A549 (cell line): ENCODE data around the gene PPIP5K2.

Source experiments
- CEBPB ChIP-seq, 2 experiments: fragments of >200 bp in 1 of 2; sonication (Bioruptor Twin) in 1 of 2; formaldehyde crosslinking in 1 of 2; IDR thresholded peaks; 2 replicates each; pipeline ENCODE4 v1.6.1; 2012 to 2016
- EP300 ChIP-seq, 2 experiments: fragments of >200 bp; sonication (Bioruptor Twin); formaldehyde crosslinking; IDR thresholded peaks; 2 replicates in 1 of 2; 3 replicates in 1 of 2; pipeline ENCODE4 v1.6.1; 2016 to 2017
- KDM1A ChIP-seq: fragments of 200-600 bp; sonication (generic); IDR thresholded peaks from 2 replicates; pipeline ENCODE4 v1.6.1; 2016; ENCODE audit warnings: low read depth, mild to moderate bottlenecking
- MAFK ChIP-seq: fragments of 450-650 bp; IDR thresholded peaks from 2 replicates; pipeline ENCODE4 v1.6.1; 2014; ENCODE audit not compliant: partially characterized antibody
- MYC ChIP-seq: IDR thresholded peaks from 2 replicates; pipeline ENCODE4 v1.6.1; 2012; ENCODE audit warnings: mild to moderate bottlenecking, inconsistent platforms, low read length, improper control_type of control experiment, borderline replicate concordance
- POLR2A ChIP-seq: IDR thresholded peaks from 2 replicates; pipeline ENCODE4 v1.6.1; 2012; ENCODE audit warnings: mild to moderate bottlenecking, low read length
- RCOR1 ChIP-seq: fragments of 150-350 bp; IDR thresholded peaks from 2 replicates; pipeline ENCODE4 v1.6.1; 2014; ENCODE audit warnings: antibody characterized with exemption, low read length, low read depth
- TF ChIP-seq, protein P1 (sequence below): IDR thresholded peaks from 2 replicates; pipeline ENCODE4 v1.6.1; 2012
- TF ChIP-seq, protein P2 (sequence below): fragments of 450-650 bp; IDR thresholded peaks from 2 replicates; pipeline ENCODE4 v1.6.1; 2014; ENCODE audit warnings: antibody characterized with exemption
- TF ChIP-seq, protein P3 (sequence below): fragments of >200 bp; sonication (Bioruptor Twin); formaldehyde crosslinking; IDR thresholded peaks from 3 replicates; pipeline ENCODE4 v1.5.1; 2016
- TF ChIP-seq, protein P4 (sequence below): IDR thresholded peaks from 2 replicates; pipeline ENCODE4 v1.6.1; 2012; ENCODE audit warnings: low read depth, borderline replicate concordance

DNA sequence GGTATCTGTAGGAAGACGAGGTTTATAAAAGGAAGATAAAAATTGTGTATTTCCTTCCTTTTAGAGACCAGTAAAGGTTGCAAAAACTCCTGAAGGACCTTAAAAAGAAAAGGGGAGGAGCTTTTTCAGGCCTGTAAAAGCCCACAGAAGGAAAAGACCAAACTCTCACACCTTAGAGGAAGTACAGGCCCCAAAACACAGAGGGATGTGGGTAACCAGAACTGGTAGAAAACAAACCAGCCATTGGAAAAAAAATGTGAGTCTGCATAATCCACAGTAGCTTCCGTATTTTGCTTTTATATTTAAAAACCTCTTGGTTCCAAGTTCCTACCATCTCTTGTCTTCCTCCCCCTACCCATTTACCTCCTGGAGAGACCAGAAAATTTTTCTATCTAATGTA, 8.6 kb upstream of the PPIP5K2 start:
- TF ChIP-seq, protein P1, sequence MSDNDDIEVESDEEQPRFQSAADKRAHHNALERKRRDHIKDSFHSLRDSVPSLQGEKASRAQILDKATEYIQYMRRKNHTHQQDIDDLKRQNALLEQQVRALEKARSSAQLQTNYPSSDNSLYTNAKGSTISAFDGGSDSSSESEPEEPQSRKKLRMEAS, result no peak
- TF ChIP-seq, protein P2, sequence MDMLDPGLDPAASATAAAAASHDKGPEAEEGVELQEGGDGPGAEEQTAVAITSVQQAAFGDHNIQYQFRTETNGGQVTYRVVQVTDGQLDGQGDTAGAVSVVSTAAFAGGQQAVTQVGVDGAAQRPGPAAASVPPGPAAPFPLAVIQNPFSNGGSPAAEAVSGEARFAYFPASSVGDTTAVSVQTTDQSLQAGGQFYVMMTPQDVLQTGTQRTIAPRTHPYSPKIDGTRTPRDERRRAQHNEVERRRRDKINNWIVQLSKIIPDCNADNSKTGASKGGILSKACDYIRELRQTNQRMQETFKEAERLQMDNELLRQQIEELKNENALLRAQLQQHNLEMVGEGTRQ, result no peak
- TF ChIP-seq EP300 (IDR thresholded peaks at IDR 0.05), result no peak
- TF ChIP-seq CEBPB (IDR thresholded peaks at IDR 0.05), result no peak
- TF ChIP-seq MAFK, result no peak
- TF ChIP-seq, protein P3, sequence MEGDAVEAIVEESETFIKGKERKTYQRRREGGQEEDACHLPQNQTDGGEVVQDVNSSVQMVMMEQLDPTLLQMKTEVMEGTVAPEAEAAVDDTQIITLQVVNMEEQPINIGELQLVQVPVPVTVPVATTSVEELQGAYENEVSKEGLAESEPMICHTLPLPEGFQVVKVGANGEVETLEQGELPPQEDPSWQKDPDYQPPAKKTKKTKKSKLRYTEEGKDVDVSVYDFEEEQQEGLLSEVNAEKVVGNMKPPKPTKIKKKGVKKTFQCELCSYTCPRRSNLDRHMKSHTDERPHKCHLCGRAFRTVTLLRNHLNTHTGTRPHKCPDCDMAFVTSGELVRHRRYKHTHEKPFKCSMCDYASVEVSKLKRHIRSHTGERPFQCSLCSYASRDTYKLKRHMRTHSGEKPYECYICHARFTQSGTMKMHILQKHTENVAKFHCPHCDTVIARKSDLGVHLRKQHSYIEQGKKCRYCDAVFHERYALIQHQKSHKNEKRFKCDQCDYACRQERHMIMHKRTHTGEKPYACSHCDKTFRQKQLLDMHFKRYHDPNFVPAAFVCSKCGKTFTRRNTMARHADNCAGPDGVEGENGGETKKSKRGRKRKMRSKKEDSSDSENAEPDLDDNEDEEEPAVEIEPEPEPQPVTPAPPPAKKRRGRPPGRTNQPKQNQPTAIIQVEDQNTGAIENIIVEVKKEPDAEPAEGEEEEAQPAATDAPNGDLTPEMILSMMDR, result no peak
- no peak for TF ChIP-seq KDM1A
- TF ChIP-seq MYC, result no peak
- TF ChIP-seq POLR2A, result no peak
- TF ChIP-seq, protein P4, sequence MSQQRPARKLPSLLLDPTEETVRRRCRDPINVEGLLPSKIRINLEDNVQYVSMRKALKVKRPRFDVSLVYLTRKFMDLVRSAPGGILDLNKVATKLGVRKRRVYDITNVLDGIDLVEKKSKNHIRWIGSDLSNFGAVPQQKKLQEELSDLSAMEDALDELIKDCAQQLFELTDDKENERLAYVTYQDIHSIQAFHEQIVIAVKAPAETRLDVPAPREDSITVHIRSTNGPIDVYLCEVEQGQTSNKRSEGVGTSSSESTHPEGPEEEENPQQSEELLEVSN, result no peak
- TF ChIP-seq RCOR1, result no peak
